NCI-H1436 (cell line): ENCODE measurements around the gene ERVH48-1.
A peak's percentile ranks its signal among the peaks of the same experiment; 100 is the strongest.
"Not testable (repeated sequence)": the region's sequence is repeated elsewhere in the genome, so short reads cannot be mapped to it uniquely, and the experiment has no call there.

Source experiments
- DNase-seq: peaks from one replicate; lab custom pipeline; 2025; lab: John Stamatoyannopoulos, UW

Gene ERVH48-1

GRCh38 chr21:42939582-42940413 is 14.4 kb upstream of the ERVH48-1 start:
- no peak for DNase-seq

- not testable (repeated sequence) for DNase-seq
These were observed 13.2 kb upstream of the ERVH48-1 start for GRCh38 chr21:42938606-42938995.

DNA sequence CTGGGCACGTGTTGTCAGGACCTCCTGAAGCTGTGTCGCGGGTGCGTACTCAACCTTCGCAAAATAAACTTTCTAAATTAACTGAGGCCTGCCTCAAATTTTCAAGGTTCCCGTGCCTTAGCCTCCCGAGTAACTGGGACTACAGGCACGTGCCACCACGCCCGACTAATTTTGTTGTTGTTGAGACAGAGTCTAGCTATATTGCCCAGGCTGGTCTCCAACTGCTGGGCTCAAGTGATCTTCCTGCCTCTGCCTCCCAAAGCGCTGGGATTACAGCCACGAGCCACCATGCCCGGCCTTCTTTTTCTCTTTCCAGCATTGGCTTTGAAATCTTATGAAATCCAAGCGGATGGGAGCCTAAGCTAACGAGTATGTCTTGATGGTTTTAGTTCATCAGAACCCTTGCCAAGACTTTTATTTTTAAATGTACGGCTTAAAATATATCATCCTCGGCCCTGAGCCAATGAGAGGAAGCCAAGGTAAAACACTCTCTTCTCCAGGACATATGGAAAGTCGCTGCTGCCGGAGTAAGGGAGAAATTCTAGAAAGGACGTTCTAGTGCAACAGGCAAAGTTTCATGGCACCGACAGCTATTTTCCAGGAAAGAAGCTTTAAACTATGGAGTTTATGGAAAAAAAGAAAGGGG is 12.7 kb upstream of the ERVH48-1 start:
- no peak for DNase-seq

DNA sequence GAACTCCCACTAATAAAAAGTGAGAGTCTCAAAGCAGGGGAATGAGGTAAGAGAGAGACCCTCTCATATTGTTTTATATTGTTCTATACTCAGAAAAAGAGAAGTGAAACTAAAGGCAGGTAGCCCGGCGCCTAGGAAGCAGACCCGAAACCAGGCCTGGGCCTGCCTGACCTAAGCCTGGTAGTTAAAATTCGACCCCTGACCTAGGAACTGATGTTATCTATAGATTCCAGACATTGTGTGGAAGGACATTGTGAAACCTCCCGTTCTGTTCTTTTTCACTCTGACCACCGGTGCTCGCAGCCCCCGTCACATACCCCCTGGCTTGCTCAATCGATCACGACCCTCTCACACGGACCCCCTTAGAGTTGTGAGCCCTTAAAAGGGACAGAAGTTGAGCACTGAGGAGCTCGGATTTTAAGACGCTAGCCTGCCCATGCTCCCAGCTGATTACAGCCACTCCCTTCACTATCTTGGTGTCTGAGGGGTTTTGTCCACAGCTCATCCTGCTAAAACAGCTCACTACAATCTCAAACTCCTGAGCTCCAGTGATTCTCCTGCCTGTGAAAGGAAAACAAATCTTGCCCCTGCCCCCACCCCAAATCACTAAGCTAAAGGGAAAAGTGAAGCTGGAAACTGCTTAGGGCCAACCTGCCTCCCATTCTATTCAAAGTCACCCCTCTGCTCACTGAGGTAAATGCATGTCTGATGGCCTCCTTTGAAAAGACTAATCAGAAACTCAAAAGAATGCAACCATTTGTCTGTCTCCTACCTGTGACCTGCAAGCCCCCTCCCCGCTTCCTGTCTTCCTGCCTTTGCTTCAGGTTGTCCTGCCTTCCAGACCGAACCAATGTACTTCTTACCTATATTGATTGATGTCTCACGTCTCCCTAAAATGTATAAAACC is 11.9 kb upstream of the ERVH48-1 start:
- DNase-seq, result not testable (repeated sequence)

DNA sequence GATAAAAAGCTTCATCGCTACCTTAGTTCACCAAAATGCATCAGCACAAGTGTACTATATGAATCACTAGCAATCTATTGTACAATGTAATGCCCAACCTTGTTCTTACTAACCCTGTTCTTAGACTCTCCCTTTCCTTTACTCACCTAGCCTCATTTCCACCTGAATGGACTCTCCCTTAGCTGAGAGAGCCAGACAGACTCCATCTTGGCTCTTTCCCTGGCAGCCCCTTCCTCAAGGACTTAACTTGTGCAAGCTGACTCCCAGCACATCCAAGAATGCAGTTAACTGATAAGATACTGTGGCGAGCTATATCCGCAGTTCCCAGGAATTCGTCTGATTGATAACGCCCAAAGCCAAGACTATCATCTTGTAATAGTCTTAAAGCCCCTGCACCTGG is 10.9 kb upstream of the ERVH48-1 start:
- not testable (repeated sequence) for DNase-seq

DNA sequence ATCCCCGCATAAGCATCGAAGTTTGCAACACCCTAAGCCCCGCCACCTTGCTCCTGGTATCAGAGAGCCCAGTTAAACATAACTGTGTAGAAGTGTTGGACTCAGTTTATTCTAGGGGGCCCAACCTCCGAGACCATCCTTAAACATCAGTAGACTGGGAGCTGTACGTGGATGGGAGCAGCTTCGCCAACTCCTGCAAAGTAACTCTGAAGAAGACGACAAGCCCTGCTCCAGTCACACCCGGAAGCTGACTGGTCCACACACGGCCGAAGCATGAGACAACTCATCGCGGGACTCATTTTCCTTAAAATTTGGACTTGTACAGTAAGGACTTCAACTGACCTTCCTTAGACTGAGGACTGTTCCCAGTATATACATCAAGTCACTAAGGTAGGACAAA is 8.5 kb upstream of the ERVH48-1 start:
- not testable (repeated sequence) for DNase-seq

DNA sequence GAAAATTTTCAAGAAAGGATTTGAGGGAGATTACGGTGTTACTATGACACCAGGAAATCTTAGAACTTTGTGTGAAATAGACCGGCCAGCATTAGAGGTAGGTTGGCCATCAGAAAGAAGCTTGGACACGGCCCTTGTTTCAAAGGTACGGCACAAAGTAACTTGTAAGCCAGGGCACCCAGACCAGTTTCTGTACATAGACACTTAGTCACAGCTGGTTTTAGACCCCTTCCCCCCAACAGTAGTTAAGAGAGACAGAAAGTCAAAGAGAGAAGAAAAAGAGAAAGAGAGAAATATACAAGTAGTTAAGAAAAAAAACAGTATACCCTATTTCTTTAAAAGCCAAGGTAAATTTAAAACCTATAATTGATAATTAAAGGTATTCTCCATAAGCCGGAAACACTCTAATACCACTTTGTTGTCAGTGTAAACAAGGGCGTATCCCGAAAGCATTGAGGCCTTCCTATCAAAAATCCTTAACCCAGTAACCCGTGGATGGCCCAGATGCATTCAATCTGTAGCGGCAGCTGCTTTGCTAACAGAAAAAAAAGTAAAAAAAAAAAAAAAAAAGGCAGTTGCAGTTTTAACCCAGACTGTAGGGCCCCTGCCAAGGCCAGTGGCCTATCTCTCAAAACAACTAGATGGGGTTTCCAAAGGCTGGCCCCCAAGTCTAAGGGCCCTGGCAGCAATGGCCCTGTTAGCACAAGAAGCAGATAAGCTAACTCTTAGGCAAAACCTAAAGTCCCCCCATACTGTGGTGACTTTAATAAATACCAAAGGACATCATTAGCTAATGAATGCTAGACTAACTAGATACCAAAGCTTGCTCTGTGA is 7.9 kb upstream of the ERVH48-1 start:
- DNase-seq, result peak; percentile 10

- DNase-seq, result not testable (repeated sequence)
These were observed 7.1 kb upstream of the ERVH48-1 start for GRCh38 chr21:42932378-42933136.

DNA sequence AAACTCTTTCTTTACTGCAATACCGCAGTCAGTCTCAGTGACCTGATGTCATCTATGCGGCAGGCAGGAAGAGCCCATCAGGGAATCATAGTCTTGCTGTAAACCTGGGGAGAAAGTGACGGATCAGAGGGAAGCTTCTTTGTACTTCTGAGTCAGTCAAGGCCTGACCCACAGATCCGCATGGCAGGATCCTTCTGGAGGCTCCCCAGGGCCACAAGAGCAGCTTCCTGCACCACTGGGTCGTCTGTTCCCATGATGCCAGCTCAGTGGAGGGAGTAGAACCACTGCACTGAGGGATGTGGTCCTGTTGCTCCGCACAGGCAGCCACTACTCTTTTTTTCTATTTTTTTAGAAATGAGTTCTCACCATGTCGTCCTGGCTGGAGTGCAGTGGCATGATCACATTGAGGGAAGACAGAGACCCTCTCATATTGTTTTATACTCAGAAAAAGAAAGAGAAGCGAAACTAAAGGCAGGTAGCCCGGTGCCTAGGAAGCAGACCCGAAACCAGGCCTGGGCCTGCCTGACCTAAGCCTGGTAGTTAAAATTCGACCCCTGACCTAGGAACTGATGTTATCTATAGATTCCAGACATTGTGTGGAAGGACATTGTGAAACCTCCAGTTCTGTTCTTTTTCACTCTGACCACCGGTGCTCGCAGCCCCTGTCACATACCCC is 6.3 kb upstream of the ERVH48-1 start:
- no peak for DNase-seq

DNA sequence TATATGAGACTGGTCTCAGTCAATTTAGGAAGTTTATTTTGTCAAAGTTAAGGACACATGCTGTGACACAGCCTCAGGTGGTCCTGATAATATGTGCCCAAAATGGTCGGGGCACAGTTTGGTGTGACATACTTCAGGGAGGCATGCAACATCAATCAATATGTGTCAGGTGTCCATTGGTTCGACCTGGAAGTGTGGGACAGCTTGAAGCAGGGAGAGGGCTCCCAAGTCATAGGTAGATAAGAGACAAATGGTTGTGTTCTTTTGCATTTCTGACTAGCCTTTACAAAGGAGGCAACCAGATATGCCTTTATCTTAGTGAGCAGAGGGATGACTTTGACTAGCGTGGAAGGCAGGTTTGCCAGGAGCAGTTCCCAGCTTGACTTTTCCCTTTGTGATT is 4.5 kb upstream of the ERVH48-1 start:
- DNase-seq, result no peak

- DNase-seq, result not testable (repeated sequence)
These were observed 2.2 kb upstream of the ERVH48-1 start for GRCh38 chr21:42927474-42928200.

GRCh38 chr21:42924433-42924751 is 1.0 kb downstream of the ERVH48-1 start:
- no peak for DNase-seq

GRCh38 chr21:42923553-42924432 is 1.6 kb downstream of the ERVH48-1 start:
- DNase-seq, result peak; percentile 93

- no peak for DNase-seq
These were observed 2.5 kb downstream of the ERVH48-1 start for GRCh38 chr21:42922918-42923317.

- DNase-seq, result no peak
These were observed 3.5 kb downstream of the ERVH48-1 start for GRCh38 chr21:42921927-42922326.

DNA sequence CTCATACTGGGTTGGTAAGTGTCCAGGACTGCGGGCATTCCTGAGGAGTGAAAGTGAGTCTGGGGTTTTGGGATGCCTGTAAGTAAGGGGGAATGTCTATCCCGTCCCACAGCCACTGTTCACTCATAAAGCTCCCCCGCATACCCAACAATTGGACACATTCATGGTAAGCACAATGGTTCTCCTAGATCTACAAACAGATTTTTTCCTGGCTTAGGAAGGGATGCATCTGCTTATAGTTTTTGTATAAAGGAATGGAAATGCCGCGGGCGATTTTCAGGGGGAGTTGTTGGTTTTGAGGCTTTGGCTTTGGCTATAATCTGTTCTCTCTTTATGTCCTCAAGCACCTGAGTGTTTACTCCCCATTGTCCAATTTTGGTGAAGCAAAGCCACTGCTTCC is 7.1 kb downstream of the ERVH48-1 start:
- no peak for DNase-seq

DNA sequence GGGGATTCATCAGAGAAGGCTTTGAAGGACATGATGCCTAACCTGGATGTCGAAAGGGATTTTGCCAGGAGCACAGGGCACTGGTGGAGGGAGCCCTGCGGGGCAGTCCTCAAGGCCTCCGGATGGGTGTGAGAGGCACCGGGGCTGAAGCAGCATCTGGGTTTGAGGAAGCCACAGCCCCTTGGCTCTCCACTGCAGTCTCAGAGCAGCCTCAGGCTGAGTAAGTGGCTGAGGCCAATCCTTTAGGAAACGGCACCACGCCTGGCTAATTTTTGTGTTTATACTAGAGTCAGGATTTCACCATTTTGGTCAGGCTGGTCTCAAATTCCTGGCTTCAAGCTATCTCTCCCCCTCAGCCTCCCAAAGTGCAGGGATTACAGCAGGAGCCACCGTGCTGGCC is 12.0 kb downstream of the ERVH48-1 start:
- DNase-seq, result no peak

GRCh38 chr21:42911920-42912319 is 13.5 kb downstream of the ERVH48-1 start:
- not testable (repeated sequence) for DNase-seq

GRCh38 chr21:42908484-42908883 is 16.9 kb downstream of the ERVH48-1 start:
- DNase-seq, result not testable (repeated sequence)
